Measurements from ENCODE around the gene SLC12A9. TPM values are rescaled to one million over a fixed set of nuclear protein-coding genes. Genes with fewer than 3 reads are reported as not detected.

Gene SLC12A9
- total RNA-seq, 1 donor from 2014 or later, result 27.7 TPM

DNA sequence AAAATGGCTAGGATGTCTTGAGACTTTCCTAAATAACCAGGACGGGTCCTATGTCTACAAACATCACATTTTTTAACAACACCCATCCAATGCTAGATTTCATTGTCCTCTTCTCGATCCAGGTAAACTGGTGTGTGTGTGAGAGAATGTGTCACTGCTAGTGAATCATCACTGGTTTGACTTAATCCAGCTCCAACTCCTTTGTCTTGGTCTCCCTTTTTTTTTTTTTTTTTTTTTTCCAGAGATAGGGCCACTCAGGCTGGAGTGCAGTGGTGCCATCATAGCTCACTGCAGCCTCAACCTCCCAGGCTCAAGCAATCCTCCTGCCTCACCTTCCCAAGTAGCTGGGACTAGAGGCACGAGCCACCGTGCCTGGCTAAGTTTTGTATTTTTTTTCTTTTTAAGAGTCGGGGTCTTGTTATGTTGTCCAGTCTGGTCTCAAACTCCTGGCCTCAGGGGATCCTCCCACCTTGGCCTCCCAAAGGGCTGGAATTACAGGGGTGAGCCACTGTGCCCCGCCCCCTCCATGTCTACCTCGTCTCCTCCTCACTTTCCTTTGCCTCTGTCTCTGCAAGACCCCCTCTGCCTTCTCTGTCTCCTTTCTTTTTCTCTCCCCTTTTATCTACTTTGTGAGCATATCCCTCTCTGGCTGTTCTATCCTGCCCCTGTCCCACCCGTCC lies 39.2 kb downstream of the SLC12A9 start:
- peak overlapping the region; percentile 82 for H3K4me3 Mint-ChIP-seq
- peaks cover 38% of the 10 kb centered on the region for H3K27me3 Mint-ChIP-seq (ENCODE audit: low read depth)
- TF ChIP-seq, protein P1, sequence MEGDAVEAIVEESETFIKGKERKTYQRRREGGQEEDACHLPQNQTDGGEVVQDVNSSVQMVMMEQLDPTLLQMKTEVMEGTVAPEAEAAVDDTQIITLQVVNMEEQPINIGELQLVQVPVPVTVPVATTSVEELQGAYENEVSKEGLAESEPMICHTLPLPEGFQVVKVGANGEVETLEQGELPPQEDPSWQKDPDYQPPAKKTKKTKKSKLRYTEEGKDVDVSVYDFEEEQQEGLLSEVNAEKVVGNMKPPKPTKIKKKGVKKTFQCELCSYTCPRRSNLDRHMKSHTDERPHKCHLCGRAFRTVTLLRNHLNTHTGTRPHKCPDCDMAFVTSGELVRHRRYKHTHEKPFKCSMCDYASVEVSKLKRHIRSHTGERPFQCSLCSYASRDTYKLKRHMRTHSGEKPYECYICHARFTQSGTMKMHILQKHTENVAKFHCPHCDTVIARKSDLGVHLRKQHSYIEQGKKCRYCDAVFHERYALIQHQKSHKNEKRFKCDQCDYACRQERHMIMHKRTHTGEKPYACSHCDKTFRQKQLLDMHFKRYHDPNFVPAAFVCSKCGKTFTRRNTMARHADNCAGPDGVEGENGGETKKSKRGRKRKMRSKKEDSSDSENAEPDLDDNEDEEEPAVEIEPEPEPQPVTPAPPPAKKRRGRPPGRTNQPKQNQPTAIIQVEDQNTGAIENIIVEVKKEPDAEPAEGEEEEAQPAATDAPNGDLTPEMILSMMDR (conservative IDR thresholded peaks at IDR 0.05), result no peak
- H3K36me3 Mint-ChIP-seq (ENCODE audit: low read depth), result peaks cover 5% of the 10 kb centered on the region
- no peaks in the 10 kb centered on the region for H3K9me3 Mint-ChIP-seq
- DNase-seq (ENCODE audit: low read depth, low spot score), result no peak
- H3K4me1 Mint-ChIP-seq, result peaks cover 48% of the 10 kb centered on the region
- H3K27ac Mint-ChIP-seq (ENCODE audit: unreplicated experiment), result peak overlapping the region; percentile 62

DNA sequence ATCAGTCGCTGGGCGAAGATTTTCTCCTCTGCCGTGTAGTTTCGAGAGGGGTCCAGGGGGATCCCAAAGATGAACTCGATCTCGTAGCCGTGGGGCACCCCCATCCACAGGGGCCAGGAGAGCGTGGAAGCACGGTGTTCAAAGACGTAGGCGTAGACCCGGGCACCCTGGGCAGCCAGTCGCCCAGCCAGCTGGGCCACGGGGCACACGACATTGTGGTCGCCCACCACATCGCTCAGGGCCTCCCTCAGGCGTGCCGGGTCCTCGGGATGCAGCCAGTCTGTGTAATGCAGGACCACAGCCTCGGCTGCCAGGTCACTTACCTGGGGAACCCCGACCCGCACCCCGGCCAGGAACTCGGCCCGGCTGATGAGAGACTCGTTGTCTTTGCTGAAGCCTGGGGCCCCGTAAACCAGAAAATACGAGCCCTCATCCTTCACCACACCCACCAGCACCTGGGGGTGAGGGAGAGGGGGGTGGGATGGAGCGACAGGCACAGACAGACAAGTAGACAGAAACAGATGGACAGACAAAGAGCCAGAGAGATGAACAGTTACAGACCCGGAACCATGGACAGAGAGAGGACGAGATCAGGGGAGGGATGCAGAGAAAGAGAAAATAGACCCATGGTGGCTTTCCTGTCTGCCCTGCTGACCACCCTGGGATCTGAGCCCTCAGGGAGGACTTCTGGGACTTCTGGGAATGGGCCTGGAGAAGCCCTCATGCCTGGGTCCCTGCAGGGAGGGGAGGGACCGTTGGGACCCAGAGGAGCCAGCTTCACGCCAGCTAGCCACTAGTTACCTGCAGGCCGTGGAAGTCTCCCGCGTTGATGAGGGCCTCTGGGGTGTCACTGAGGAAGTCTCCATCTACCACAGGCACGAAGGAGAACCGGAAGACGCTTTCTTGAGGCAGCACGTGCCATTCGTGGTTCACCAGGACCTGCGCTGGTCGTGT lies 40.1 kb downstream of the SLC12A9 start:
- no peaks in the 10 kb centered on the region for H3K9me3 Mint-ChIP-seq
- H3K27ac Mint-ChIP-seq (ENCODE audit: unreplicated experiment), result no peak overlapping the region
- no peak for DNase-seq (ENCODE audit: low read depth, low spot score)
- peaks cover 4% of the 10 kb centered on the region for H3K36me3 Mint-ChIP-seq (ENCODE audit: low read depth)
- H3K4me1 Mint-ChIP-seq, result peaks cover 42% of the 10 kb centered on the region
- peaks cover 44% of the 10 kb centered on the region for H3K27me3 Mint-ChIP-seq (ENCODE audit: low read depth)
- TF ChIP-seq, protein P1 (conservative IDR thresholded peaks at IDR 0.05), result no peak
- H3K4me3 Mint-ChIP-seq, result peak overlapping the region; percentile 82

DNA sequence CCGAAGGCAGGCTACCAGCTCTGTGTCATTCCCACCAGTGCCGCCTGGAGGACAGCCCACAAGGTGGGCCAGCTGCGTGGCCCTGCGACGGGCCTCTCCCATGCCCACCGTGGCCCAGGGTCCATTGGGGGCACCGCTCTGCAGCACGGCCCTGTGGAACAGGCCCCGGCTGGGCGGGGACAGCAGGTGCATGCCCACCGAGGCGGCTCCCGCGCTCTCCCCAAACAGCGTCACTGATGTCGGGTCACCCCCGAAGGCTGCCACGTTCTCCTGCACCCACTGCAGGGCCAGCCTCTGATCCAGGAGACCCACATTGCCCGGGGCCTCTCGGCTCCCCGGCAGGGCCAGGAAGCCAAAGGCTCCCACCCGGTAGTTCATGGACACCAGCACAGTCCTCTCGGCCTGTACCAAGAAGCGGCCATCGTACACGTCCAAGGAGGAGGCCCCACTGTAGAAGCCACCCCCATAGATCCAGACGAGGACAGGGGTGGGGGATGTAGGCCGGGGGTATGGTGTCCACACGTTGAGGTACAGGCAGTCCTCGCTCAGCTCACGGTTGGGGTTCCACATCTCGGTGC lies 40.9 kb downstream of the SLC12A9 start:
- Mint-ChIP-seq H3K4me3 (peak overlapping the region; percentile 41), H3K27me3 (ENCODE audit: low read depth) (peaks cover 52% of the 10 kb centered on the region), H3K4me1 (peaks cover 35% of the 10 kb centered on the region), H3K9me3 (no peaks in the 10 kb centered on the region), H3K36me3 (ENCODE audit: low read depth) (no peaks in the 10 kb centered on the region), H3K27ac (ENCODE audit: unreplicated experiment) (no peak overlapping the region)
- TF ChIP-seq, protein P1 (conservative IDR thresholded peaks at IDR 0.05), result no peak
- no peak for DNase-seq (ENCODE audit: low read depth, low spot score)

DNA sequence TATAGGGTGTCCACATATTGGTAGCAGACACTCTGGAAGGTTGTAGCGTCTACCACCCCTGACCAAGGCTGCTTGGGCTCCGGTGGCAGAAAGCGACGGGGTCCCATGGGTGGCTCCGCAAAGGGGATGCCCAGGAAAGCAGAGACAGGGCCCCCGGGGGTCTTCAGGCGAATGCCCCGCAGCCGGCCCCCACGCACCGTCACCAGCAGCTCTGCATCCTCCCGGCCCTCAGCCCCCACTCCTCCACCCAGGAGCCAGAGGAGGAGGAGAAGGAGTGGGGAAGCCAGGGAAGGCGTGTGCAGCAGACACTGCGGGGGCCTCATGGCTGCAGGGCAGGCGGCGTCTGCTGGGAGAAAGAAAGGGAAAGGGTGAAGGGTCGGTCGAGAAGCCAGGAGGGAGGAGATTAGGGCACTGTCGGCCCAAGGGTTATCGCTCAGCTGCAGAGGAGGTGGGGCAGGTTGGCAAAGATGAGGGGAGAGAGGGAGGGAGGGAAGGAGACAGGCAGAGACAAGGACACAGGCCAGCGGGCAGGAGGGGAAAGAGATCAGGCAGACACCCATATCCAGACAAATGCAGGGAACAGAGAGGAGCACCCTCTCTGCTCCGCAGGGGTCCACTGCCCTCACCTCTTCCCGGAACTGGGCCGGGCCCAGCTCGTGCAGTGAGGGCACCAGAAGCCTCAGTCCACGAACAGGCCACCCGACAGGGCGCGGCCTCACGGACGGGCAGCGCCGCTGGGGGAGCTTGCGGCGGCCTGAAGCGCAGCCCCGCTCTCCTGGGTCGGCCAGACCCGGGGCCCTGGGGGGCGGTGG lies 41.6 kb downstream of the SLC12A9 start:
- H3K36me3 Mint-ChIP-seq (ENCODE audit: low read depth), result no peaks in the 10 kb centered on the region
- peaks cover 58% of the 10 kb centered on the region for H3K27me3 Mint-ChIP-seq (ENCODE audit: low read depth)
- H3K4me3 Mint-ChIP-seq, result peak overlapping the region; percentile 57
- no peak for DNase-seq (ENCODE audit: low read depth, low spot score)
- no peak overlapping the region for H3K27ac Mint-ChIP-seq (ENCODE audit: unreplicated experiment)
- H3K4me1 Mint-ChIP-seq, result peaks cover 31% of the 10 kb centered on the region
- TF ChIP-seq, protein P1 (conservative IDR thresholded peaks at IDR 0.05), result no peak
- H3K9me3 Mint-ChIP-seq, result no peaks in the 10 kb centered on the region

Data from neural crest cell (in vitro differentiated cells).